SHP77 (cell line): ENCODE data around the gene CX3CL1.

Experiments
- DNase-seq, 2 experiments: peaks; one replicate each; lab custom pipeline; 2025; lab: John Stamatoyannopoulos, UW

Gene CX3CL1

GRCh38 chr16:57405097-57405496 lies 32.8 kb downstream of the CX3CL1 start:
- DNase-seq: no peak

GRCh38 chr16:57406881-57407280 lies 34.6 kb downstream of the CX3CL1 start:
- DNase-seq: no peak

- no peak for DNase-seq
These were observed 35.4 kb downstream of the CX3CL1 start for GRCh38 chr16:57407521-57408353.

DNA sequence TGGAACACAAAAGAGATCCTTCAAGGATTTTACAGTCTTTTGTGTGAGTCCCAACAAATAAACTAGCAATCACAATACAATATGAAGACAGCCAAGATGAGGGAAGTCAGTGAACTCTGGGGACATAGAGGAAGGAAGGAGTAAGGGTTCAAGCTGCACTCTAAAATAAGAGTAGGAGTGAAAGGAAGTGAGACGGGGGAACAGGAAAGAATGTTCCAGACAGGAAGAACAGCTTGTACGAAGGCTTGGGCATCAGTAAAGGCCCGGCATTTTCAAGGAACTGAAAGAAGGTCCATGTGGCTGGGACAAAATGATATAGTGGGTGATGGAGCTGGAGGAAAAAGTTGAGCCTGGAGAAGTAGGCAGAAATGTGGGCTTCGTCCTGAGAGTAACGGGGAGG lies 36.8 kb downstream of the CX3CL1 start:
- DNase-seq: no peak

- DNase-seq: no peak
These were observed 37.7 kb downstream of the CX3CL1 start for GRCh38 chr16:57409870-57410587.

DNA sequence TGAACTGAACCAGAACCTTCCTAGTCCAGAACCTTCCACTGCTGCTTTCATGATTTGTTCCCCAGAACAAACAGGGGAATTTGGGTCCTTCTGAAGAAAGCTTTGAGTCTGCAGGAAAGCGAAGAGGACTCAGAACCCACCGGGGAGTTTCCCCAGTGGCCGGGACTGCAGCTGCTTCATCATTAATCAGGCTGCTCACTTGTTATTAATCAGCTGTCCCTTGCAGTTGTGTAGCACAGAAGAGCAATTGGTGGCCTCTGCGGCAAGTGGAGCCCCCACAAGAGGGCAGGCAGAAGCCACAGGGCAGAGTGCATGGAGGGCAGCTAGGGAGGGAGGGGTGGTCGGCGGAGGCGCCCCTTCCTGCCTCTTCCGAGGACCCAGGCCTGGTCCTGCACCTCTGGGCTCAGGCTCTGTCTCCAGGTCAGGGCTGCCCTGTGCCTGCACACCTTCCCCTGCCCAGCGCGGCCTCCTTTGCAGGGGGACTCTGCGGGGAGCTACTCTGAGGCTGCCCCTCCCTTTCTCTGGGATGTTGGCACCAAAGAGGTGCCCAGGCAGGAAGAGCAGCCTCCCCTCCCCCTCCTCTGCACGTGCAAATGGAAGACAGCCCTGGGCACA lies 39.2 kb downstream of the CX3CL1 start:
- no peak for DNase-seq

GRCh38 chr16:57412584-57412983 lies 40.3 kb downstream of the CX3CL1 start:
- no peak for DNase-seq

DNA sequence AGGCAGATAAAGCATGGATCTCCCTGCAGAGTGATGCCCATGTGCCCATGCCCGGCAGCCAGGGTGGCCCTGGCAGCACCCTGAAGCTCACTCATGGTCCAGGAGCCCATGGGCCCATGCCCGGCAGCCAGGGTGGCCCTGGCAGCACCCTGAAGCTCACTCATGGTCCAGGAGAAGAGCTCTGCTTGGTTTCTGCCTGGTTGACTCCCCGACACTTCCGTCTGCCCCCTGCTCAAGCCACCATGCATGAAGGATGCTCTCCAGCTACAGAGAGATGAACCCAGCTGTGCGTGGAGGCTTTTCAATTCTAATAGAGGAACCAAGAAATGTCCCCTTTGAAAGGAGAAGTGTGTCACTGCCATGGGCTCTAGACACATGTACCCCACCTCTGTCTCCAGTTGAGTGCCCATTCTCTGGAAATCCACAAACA lies 41.0 kb downstream of the CX3CL1 start:
- no peak for DNase-seq

DNA sequence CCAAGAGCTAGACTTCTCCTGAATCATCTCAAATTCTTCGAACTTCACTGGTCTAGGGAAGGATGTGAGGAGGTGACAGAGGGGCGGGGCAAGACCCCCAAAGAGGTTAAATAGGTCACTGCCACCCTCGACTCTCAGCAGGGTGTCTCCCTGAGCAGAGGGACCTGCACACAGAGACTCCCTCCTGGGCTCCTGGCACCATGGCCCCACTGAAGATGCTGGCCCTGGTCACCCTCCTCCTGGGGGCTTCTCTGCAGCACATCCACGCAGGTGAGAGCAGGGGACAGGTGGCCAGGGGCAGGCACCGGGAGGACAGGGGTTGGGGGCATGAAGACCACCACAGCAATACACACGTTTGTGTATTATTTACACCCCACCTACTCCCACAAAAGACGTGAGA lies 41.4 kb downstream of the CX3CL1 start:
- DNase-seq: no peak

GRCh38 chr16:57416084-57416483 lies 43.8 kb downstream of the CX3CL1 start:
- no peak for DNase-seq

DNA sequence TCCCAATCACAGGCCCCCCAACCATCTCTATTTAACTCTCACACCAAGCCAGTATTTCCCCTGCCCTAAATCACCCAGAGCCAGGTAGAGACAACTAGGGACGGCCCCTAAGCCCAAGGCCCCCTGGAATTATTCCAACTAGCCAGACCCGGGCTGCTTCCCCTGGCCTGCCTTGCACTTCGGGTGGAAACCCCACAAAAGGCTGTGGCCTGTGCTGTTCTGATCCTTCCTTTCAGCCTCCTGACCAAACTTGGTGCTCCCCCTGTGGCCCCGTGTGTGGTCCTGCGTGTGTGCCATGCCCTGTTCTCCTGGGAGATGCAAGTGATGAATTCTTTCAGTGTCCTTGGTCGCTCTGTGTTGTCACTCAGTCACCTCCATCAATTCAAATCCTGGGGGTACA lies 47.2 kb downstream of the CX3CL1 start:
- DNase-seq: no peak

- peak; percentile 62 to 78 for DNase-seq
These were observed 50.0 kb downstream of the CX3CL1 start for GRCh38 chr16:57422026-57422944.

GRCh38 chr16:57423152-57423551 lies 50.9 kb downstream of the CX3CL1 start:
- no peak for DNase-seq

- no peak for DNase-seq
These were observed 52.3 kb downstream of the CX3CL1 start for GRCh38 chr16:57424583-57424982.

- DNase-seq: no peak
These were observed 54.1 kb downstream of the CX3CL1 start for GRCh38 chr16:57426356-57426755.

- DNase-seq: no peak
These were observed 55.0 kb downstream of the CX3CL1 start for GRCh38 chr16:57427307-57427706.

- DNase-seq: no peak
These were observed 55.5 kb downstream of the CX3CL1 start for GRCh38 chr16:57427824-57428223.

DNA sequence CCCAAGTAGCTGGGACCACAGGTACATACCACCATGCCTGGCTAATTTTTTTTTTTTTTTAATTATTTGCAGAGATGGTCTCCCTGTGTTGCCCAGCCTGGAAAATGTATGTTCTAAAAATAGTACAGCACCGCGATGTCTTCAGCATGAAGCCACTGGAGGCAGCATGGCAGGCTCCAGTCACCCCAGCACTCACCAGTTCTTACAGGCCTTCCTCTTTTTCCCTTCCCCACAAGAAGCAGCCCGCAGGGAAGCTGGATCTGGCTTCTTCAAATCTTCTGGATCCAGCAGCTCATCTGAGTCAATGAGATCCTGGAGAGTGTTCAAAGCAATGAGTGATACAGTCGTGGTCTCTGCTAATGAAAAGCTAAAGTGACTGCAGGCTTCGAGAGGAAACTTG lies 58.7 kb downstream of the CX3CL1 start:
- no peak for DNase-seq

DNA sequence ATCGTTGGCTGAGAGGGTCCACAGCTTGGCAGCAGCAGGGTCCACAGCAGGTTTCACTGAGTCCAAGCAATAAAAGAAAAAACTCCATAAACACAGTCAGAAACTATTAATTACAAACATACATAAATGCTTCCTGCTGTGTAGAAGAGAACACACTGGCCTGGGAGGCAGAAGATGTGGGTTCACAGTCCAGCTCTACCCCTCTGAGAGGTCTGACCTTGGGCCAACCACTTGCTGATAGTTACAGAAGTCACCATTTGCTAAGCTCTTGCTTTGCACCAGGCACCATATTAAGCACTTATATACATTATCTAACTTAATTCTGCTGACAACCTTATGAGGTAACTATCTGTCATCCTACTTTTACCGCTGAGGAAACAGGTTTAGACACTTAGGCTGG lies 60.2 kb downstream of the CX3CL1 start:
- DNase-seq: no peak

DNA sequence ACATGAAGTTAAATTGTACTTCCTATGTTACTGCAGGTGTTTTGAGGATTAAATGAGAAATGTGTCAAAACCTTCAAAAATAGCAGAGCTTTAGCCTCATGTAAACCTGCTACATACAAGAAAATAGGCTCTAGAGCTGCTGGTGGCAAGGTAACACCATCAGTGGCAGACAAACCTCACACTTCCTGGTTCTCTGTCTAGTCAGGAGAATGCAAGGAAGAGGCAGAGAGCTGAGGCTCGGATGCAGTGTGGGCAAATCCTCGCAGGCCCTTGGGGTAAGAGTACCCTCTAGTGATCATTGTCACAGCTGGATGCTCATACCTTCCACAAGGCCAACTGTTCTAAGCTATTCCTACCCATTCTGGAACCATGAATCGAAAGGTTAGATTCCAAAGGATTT lies 60.7 kb downstream of the CX3CL1 start:
- no peak for DNase-seq

GRCh38 chr16:57434003-57434402 lies 61.7 kb downstream of the CX3CL1 start:
- DNase-seq: no peak
